HG03108 (cell line): ENCODE measurements around the gene POLR1D.

Experiments used
- ATAC-seq: cut with Tn5 transposase; IDR thresholded peaks from one replicate; pipeline ENCODE4 v1.9.1; 2021; ENCODE audit warnings: moderate library complexity; ENCODE audit not compliant: unreplicated experiment

POLR1D gene

GRCh38 chr13:27621366-27622101 is at the start of gene POLR1D:
Gene POLR1D (plus strand): TSS chr13:27621892. CDS start chr13:27621984, 92 bp downstream.
- peak; percentile 60 for ATAC-seq

GRCh38 chr13:27572234-27572901 is 49.3 kb upstream of the POLR1D start:
- ATAC-seq = no peak

- no peak for ATAC-seq
Measured at GRCh38 chr13:27573265-27573664, 48.4 kb upstream of the POLR1D start.

GRCh38 chr13:27574661-27575060 is 47.0 kb upstream of the POLR1D start:
- ATAC-seq = no peak

- no peak for ATAC-seq
Measured at GRCh38 chr13:27578121-27579030, 43.3 kb upstream of the POLR1D start.

GRCh38 chr13:27583645-27584044 is 38.0 kb upstream of the POLR1D start:
- ATAC-seq = no peak

GRCh38 chr13:27587095-27587746 is 34.5 kb upstream of the POLR1D start:
- no peak for ATAC-seq

GRCh38 chr13:27588405-27588804 is 33.3 kb upstream of the POLR1D start:
- no peak for ATAC-seq

- ATAC-seq = no peak
Measured at GRCh38 chr13:27592865-27593264, 28.8 kb upstream of the POLR1D start.

GRCh38 chr13:27593267-27593666 is 28.4 kb upstream of the POLR1D start:
- no peak for ATAC-seq

- ATAC-seq = no peak
Measured at GRCh38 chr13:27595055-27595811, 26.5 kb upstream of the POLR1D start.

- no peak for ATAC-seq
Measured at GRCh38 chr13:27599096-27599495, 22.6 kb upstream of the POLR1D start.

GRCh38 chr13:27599845-27600553 is 21.7 kb upstream of the POLR1D start:
- ATAC-seq = no peak

GRCh38 chr13:27600711-27601110 is 21.0 kb upstream of the POLR1D start:
- no peak for ATAC-seq

GRCh38 chr13:27601208-27601607 is 20.5 kb upstream of the POLR1D start:
- no peak for ATAC-seq

GRCh38 chr13:27601803-27602202 is 19.9 kb upstream of the POLR1D start:
- ATAC-seq = no peak

- ATAC-seq = no peak
Measured at GRCh38 chr13:27605099-27605498, 16.6 kb upstream of the POLR1D start.

- no peak for ATAC-seq
Measured at GRCh38 chr13:27605610-27606200, 16.0 kb upstream of the POLR1D start.

GRCh38 chr13:27607125-27607524 is 14.6 kb upstream of the POLR1D start:
- no peak for ATAC-seq
